Measurements from ENCODE around the gene RPLP1. TPM values are rescaled to one million over a fixed set of nuclear protein-coding genes. Genes with fewer than 3 reads are reported as not detected.

Gene RPLP1
- total and polyA plus RNA-seq, 9 of the 15 experiments (the other 6 are each of a cell fraction or from before 2014, with no cell fraction given), result 76.3 to 3,053 (median 847) TPM

DNA sequence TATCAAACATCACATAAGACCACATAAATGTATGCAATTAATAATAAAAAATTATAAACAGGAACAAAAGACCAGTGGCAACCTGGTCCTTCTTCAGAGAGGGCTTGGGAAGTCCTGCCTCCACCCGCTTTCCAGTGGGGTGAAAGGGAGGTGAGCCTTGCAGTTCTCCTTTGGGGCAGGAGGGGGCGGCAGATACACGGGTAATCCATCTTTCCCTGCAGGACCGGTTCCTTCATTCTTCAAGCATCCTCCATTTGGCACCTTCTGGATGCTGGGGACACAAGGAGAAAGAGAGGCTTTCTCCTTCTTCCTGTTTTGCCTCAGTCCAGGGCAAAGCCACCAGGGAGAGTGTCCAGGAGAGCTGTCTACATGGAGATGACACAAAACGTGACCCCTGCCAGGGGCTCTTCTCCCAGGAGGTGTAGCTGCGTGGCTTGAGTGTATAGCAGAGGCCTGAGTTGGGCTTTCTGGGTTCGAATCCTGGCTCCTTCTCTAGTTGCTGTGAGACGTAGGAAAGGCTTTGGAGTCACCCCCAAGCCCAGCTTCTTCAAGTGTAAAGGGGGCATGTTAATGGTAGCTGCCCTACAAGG is 23.2 kb downstream of the RPLP1 start (continued):
- TF ChIP-seq, protein P1, sequence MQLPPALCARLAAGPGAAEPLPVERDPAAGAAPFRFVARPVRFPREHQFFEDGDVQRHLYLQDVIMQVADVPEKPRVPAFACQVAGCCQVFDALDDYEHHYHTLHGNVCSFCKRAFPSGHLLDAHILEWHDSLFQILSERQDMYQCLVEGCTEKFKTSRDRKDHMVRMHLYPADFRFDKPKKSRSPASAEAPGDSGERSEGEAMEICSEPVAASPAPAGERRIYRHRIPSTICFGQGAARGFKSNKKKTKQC (CRISPR knock-in tag; IDR thresholded peaks at IDR 0.05), result no peak
- TF ChIP-seq ZKSCAN8 (CRISPR knock-in tag; IDR thresholded peaks at IDR 0.05) (peak; percentile 94), SMC3 (conservative IDR thresholded peaks at IDR 0.05; ENCODE audit: insufficient read depth, low read depth, low read length) (peak; percentile 82), ZNF668 (CRISPR knock-in tag; IDR thresholded peaks at IDR 0.05) (no peak)
- TF ChIP-seq, protein P2, sequence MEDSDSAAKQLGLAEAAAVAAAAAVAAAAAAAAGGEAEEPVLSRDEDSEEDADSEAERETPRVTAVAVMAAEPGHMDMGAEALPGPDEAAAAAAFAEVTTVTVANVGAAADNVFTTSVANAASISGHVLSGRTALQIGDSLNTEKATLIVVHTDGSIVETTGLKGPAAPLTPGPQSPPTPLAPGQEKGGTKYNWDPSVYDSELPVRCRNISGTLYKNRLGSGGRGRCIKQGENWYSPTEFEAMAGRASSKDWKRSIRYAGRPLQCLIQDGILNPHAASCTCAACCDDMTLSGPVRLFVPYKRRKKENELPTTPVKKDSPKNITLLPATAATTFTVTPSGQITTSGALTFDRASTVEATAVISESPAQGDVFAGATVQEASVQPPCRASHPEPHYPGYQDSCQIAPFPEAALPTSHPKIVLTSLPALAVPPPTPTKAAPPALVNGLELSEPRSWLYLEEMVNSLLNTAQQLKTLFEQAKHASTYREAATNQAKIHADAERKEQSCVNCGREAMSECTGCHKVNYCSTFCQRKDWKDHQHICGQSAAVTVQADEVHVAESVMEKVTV (CRISPR knock-in tag; IDR thresholded peaks at IDR 0.05), result peak; percentile 68

DNA sequence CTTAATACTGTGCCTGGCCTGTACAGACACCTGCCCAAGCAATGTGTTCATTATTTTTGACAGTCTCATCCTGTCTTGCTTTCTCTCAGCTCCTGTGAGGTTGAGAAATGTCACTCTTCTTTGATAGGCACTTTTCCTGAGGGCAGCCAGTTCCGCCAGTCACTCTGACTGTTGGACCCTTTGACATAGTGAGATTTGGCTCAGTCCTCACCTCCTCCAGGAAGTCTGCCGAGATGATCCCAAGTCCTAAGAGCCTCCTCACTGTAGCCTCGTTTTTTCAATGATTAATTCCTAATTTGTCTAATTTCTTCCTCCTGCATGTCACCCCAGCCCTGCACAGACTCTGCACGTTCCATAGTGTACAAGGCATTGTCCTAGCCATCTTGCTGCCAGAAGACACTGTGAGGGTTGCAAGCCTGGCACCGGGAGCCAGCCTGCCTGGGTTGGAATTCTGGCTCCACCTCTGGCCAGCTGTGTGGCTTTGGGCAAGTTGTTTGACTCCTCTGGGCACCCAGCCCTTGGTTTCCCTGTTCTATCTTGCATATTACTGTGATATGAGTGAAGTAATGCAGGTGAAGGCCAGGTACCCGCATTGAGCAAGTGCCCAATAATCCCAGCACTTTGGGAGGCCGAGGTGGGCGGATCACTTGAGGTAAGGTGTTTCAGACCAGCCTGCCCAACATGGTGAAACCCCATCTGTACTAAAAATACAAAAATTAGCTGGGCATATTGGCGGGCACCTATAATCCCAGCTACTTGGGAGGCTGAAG is 24.3 kb downstream of the RPLP1 start:
- Histone ChIP-seq H3K4me3 (no peak overlapping the region), H3K9me3 (replicated peaks; ENCODE audit: control insufficient read depth, insufficient read depth, low read depth, low read length) (no peaks in the 10 kb centered on the region), H3K9me1 (ENCODE audit: control insufficient read depth, insufficient read depth, low read length) (no peaks in the 10 kb centered on the region), H3K4me2 (ENCODE audit: insufficient read depth, low read length) (no peak overlapping the region), H4K20me1 (replicated peaks; ENCODE audit: control insufficient read depth, insufficient read depth, low read length) (no peaks in the 10 kb centered on the region; the same call in 1 of the 2 replicates), H3K4me1 (replicated peaks in 1 of 2; ENCODE audit: control insufficient read depth in 2 of 2, insufficient read depth in 2 of 2, low read length in 2 of 2) (no peaks in the 10 kb centered on the region), H3K36me3 (ENCODE audit: control insufficient read depth, insufficient read depth, low read length) (no peaks in the 10 kb centered on the region), H2AFZ (ENCODE audit: low read depth, low read length) (no peak overlapping the region), H3K79me2 (ENCODE audit: control insufficient read depth, insufficient read depth, low read length) (no peaks in the 10 kb centered on the region), H3K27ac (ENCODE audit: extremely low read depth, low read depth, low read length) (no peak overlapping the region), H3K27me3 (ENCODE audit: control insufficient read depth in 2 of 2, insufficient read depth in 2 of 2, low read length in 2 of 2) (peaks cover 6 to 19% of the 10 kb centered on the region in 2 experiments; a peak in 4 of 5 replicates), H3K9ac (ENCODE audit: insufficient read depth in 1 of 2, low read depth in 2 of 2, low read length in 2 of 2) (no peak overlapping the region)
- ATAC-seq (no peak), DNase-seq (ENCODE audit: extremely low read depth in 1 of 4, low spot score in 3 of 4) (no peak), FAIRE-seq (no peak)
- in situ Hi-C loops (cut with MboI) (loop anchor here (10.0 kb wide), 1 partner anchor 1008 kb away; no protein-coding TSS in a partner anchor), intact Hi-C loops (cut with micrococcal nuclease) (loop anchor here (2.0 to 10.0 kb wide), 2 partner anchors 1012 to 1248 kb away; no protein-coding TSS in a partner anchor)
- WGBS (ENCODE audit: insufficient coverage, low coverage, missing lambda C conversion rate), result 5% methylated on average over 9 of the region's 9 CpGs
- TF ChIP-seq CC2D1A (IDR thresholded peaks at IDR 0.05), result no peak
- no peak for TF ChIP-seq HDAC6 (IDR thresholded peaks at IDR 0.05; ENCODE audit: low read depth, low read length)
- no peak for TF ChIP-seq MAFF (IDR thresholded peaks at IDR 0.05; ENCODE audit: low read length)
- TF ChIP-seq RBM25 (IDR thresholded peaks at IDR 0.05; ENCODE audit: low read depth, low read length, severe bottlenecking), result peak; percentile 44
- no peak for TF ChIP-seq CXXC5 (CRISPR knock-in tag; IDR thresholded peaks at IDR 0.05)
- peak; percentile 81 for TF ChIP-seq ZFP36 (IDR thresholded peaks at IDR 0.05; ENCODE audit: low read depth, low read length, partially characterized antibody)
- ChIA-PET POLR2A (no interaction called here), CTCF (ENCODE audit: low intra/inter-chr PET ratio) (interaction anchor here (0.6 to 1.3 kb wide), 2 partner anchors 1011 to 1335 kb away, joined by 3 to 4 read pairs; no protein-coding TSS in a partner anchor)
- no TSS peak for BruUV-seq (replicated peaks)

Data from K562 (cell line).